GM21737 (cell line): ENCODE results near the gene KRT32.

Experiments
- ATAC-seq: cut with Tn5 transposase; IDR thresholded peaks from one replicate; pipeline ENCODE4 v1.9.1; 2021; ENCODE audit warnings: mild to moderate bottlenecking, moderate library complexity; ENCODE audit not compliant: unreplicated experiment

The KRT32 gene

DNA sequence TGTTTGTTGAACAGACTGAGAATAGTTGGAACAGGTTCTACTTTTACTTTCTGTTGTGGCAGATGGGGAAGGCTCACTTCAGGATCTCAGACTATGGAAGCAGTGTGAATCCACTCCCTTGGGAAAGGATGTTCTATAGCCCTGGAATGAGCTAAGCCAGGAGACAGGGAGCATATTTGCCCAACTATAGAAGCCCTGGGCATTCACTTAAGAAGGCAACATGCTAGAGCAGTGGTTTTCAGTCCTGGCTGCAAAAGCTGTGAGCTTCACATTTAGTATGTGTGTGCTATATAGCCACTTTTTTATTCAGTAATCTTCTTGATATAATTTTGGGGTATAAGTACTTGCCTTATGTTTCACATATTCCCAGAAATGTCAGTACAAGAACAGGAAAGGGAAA lies 1.2 kb upstream of the KRT32 start:
- ATAC-seq = no peak

DNA sequence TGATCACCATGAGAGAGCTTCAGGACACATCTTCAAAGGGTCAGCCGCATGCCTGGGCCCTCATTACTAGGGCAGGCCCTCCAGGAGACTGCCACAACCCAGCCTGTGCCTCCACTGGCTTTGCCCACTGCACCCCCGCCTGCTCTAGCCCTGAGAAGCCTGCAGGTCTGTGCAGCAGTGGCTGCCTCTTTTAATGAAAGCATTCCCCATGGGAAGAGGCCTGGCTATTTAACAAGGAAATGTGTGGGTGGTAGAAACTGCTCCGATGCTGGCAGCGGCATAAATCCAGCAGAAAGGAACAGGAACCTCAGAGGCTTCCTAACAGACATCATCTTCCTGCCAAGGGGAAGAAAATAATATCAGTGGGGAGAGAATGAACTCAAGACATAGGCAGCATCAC lies 375 bp upstream of the KRT32 start:
- no peak for ATAC-seq

DNA sequence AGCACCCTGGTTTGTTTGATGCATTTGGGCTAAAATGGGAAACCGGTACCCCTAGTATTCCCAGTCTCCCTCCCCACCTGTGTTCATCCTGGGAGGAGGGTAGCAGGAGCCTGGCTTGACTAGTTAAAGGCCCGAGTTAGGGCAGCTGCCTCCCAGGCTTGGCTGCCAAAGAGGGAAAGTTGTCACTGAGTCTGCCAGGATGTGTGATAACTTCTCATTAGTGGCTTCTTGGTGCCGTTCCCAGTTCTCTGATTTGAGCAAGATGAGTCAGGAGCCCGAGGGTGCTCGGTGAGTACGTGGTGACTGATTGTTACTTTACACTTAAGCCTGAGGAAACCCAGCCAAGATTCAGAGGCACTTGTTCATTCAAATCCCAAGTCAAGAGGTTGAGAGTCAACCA lies 2.5 kb downstream of the KRT32 start:
- ATAC-seq = no peak

DNA sequence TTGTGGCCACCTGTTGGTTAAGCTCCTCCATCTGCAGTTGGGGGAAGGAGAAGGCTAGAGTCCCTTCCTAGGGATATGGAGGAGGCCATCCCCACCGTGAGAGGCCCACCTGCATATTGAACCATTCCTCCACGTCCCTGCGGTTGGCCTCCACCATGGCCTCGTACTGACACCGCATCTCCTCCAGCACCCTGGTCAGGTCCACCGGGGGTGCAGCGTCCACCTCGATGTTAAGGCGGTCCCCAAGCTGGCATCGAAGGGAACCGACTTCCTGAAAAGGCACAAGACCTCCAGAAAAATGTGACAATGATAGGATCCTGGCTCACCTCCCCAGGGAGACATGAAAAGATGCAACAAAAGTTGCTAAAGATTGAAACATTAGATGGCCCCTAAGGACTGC lies 3.0 kb downstream of the KRT32 start:
- no peak for ATAC-seq

DNA sequence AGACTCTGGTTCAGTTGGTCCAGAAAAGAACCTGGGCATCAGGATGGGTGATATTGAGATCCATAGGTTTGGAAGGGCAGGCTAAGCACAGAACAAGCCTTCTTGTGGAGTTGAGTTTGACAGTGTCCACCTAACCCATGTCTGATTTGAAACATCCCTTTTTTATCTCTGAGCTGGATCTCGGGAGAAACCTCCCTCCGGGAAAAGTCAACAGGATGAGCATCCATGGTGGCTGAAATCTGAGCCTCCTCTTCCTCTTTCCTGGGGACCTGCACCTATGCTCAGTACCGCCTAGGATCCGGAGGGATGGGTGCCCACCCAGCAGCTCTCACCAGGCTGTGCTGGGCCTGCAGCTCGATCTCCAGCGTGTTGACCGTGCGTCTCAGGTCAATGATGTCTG lies 3.4 kb downstream of the KRT32 start:
- ATAC-seq = no peak

DNA sequence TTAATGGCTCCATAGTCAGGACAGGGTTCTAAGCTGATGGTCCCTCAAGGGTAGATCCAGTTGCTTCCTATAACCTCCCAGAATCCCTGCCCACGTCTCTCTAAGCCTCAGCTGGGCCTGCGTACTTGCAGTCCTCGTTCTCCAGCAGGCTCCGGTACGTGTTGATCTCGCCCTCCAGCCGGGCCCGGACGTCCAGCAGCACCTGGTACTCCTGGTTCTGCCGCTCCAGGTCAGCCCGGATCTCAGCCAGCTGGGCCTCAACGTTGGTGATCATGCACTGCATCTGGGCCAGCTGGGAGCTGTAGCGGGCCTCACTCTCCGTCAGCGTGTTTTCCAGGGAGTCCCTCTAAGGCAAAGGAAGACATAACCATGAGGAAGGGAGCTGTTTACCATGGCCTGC lies 4.5 kb downstream of the KRT32 start:
- ATAC-seq = no peak

DNA sequence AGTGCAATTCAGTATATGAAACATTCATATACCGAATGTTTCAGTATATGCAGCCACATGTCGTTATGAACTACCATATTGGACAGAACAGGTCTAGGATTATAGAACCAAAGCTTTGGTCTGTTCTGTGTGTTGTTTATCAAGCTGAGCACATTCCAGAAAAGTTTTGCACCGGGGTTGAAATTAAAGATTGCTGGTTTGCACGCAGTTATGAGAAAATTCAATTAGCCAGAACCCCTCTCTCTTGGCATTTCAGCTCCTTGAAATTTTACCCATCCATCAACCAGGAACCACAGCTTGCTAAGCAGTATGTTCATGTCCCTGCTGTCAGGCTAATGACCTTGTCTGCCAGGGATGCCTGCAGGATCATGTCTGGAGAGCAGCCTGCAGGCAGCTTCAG lies 9.5 kb downstream of the KRT32 start:
- ATAC-seq = no peak

DNA sequence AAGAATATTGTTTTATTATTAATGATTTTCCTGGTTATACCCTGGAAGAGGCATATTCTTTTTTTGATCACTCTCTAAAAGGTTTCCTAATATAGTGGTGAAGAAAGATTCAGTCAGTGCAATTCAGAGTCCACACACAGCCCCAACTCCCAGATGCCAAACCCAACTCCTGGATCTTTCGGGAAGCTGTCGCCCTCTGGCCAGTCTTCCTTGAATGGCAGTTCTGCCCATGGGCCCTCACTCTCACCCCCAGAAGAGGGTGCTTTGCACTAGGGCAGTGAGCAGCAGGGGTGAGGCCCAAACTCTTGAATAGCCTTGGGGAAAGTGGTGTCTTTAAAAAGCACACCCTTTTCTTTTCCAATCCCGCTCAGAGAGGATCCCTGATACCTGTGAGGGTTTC lies 11.0 kb downstream of the KRT32 start:
- ATAC-seq = no peak

DNA sequence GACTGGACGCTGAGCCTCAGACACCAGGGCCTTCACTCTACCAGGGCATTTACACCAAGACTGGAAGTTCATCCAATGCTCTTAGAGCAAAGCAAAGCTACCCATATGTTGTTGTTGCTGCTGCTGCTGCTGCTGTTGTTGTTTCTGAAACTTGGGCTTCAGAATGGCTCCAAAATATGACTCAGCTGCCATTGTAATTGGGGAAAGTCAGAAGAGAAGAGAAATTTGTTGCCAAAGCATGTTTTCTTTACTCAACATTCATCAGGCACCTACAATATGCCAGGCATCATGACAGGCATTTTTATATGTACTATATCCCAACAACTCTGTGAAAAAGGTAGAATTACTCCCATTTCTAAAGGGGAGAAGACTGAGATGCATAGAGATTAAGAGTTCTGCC lies 11.9 kb downstream of the KRT32 start:
- ATAC-seq = no peak

DNA sequence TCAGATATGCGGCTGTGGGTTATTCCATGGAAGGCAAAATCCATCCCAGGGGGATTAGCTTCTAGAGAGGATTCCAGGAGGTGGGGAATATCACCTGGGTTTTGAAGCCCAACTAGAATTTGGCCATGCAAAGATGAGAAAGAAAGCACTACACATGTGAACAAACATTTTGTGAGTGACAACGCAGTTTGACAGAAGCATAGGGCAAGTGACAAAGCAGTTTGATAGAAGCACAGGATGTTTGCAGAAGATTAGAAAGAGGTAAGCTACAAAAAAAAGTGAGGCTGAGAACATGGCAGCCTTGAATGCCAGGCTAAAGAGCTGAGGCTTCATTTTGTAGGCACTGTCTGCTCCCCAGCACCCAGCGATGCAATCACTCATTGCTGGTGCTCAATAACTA lies 14.1 kb downstream of the KRT32 start:
- ATAC-seq = no peak

DNA sequence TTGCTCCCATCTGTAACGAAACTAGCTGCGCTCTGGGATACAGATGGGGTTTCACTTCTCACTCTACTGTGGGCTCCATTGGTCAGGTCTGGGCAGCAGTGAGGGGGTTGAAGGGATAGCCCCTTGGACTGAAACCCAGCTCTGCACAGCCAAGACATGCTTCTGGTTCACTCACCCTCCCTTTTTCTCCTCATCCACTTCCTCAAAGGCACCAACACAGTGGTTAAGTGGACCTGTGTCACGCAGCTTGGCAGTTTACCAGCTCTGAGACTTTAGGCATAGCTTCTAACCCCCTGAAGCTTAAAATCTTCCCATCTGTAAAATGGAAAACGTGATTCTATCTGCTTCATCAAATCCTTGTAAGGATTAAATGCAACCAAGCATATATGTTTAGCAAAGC lies 14.9 kb downstream of the KRT32 start:
- ATAC-seq = no peak

DNA sequence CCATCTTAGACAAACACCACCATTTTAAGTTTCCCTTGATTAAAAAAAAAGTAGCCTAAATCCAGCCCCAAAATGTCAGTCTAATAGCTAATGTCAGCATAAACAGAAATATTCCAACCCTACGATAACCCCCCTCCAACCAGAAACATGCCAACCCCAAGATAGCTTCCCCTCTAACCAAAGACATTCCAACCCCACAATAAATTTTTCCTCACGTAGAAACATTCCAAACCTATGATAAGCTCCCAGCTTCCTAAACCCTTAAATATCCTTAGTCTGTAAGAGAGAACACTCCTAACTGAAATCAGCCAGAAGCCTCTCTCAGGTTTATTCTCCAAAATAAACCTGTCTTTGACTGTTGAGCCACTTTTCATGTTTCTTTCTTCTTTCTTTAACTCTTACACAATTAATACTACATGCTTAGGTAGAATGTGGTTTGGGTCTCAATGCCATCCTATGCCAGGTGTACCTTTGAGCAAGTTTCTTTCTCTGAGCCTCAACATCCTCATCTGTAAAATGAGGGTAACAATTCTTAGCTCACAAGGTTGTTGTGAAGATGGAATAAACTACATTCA lies 15.9 kb downstream of the KRT32 start:
- ATAC-seq = no peak

DNA sequence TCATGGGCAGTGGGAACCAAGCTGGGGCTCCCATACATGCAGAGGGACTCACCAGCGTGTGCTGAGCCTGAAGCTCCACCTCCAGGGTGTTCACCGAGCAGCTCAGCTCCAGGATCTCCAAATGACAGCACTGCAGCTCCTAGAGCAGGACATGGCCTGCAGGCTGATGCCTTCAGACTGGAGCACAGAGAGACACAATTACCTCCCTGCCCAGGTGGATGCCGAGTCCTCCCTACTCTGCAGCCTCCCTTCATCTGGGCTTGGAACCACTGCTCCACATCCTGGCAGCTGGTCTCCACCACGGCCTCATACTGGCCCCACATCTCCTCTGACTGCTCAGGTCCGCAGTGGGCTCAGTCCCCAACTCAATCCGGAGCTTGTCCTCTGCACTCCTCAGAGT lies 18.2 kb downstream of the KRT32 start:
- no peak for ATAC-seq

DNA sequence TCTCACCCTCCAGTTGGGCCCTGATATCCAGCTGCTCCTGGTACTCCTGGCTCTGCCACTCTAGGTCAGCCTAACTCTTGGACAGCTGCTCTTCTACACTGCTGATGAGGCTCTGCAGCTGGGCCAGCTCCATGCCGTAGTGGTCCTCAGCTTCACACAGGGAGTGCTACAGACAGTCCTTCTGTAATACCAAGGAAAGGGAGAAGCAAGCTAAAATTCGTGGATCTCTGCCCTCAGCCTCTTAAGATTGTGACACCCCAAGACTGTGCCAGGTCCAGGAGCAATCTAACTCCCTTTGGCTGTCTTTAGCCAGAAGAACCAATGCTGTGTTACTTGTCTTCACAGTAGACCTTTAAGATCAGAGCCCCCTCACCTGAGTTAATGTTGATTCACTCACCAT lies 18.7 kb downstream of the KRT32 start:
- ATAC-seq = no peak

DNA sequence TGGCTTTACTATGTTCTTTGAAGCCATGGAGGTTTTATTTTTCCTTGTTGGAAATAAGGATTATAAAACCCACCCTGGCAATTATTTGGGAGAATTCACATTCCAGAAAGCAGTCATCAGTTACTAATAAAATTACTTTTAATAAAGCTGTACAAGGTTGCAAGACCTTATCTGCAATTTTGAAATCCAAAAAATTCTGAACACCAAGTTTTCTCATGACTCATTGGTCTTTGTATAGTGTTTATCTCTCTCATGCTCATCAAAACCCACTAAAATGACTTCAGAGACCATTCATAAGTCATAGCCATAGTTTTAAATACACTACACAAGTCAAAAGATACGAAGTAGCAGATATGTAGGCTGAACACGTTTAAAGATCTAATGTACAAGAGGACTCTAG lies 20.4 kb downstream of the KRT32 start:
- no peak for ATAC-seq

DNA sequence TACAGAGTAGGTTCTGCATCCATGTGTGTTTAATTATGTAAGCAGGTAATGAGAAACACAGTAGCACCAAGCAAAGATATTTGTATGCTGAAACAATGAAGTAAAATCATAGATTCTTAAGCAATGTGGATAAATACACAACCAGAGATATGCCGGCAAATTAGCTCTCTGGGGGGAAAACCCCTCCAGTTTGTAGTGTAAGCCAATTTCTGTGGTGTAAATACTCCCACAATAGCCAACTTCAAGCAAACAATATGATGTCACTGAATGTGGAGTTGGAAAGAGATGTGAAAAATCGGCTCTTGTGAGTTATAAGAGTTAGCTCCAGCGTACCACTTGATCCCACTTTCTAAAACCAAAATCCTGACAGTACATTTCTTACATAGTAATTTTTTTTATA lies 22.5 kb downstream of the KRT32 start:
- no peak for ATAC-seq

DNA sequence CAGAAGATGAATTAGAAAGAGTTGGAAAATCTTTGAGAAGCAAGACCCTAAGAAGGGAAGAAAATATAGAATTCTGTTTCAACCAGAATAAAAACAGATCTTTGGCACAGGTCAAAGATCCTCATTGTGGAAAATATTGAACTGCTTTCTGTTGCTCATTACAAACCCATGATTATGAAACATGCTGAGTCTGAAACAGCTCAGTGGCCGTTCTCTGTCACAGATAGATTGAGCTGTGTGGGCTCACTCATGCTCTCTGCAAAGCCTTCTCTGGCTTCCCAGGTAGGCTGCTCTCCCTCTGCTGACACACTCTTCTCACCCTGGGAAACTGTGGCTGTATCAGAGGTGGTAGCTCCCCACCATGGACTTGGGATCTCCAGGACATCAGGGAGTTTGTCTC lies 23.0 kb downstream of the KRT32 start:
- no peak for ATAC-seq

DNA sequence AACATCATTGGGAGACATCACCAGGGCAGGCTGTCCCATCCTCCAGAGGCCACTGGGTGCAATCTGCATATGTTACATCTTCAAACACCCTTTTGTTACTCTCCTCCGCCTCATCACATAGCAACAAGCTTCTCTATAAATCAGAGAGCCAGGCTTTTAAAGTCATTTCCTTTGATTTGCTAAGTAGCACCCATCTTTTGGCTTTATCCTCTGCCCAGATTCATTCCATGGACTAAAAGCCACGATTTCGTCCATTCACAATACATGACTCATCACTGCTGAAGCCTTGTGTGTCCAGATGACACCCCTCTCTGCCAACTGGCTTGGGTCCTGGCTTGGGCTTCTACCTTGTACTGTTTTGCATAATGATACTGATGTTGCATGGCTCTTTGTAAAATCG lies 24.4 kb downstream of the KRT32 start:
- ATAC-seq = no peak

DNA sequence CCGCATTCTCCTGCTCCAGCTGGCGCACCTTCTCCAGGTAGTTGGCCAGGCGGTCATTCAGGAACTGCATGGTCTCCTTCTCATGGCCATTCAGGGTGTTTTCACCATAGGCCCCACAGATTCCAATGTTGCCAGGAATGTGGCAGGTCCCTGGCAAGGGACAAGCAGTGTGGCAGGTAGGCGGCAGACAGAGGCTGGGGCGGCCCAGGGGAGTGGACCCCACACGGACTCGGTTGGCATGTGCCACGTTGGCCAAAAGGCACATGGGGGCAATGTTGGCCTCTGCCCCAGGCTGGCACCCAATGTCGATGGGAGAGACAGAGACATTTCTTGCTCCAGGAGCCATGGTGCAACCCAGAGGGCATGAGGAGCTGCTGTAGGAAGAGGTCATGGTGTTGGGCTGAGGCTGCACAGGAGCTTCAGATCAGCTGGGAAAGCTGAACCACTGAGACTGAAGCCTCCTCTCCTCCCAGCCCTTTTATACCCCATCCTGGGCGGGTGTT lies 26.6 kb downstream of the KRT32 start, which contains the start of gene KRT38:
KRT38 (minus strand) TSS at position 453 of the 503 bp plus-strand sequence; CDS start at position 391, 62 bp downstream.
- ATAC-seq = no peak

DNA sequence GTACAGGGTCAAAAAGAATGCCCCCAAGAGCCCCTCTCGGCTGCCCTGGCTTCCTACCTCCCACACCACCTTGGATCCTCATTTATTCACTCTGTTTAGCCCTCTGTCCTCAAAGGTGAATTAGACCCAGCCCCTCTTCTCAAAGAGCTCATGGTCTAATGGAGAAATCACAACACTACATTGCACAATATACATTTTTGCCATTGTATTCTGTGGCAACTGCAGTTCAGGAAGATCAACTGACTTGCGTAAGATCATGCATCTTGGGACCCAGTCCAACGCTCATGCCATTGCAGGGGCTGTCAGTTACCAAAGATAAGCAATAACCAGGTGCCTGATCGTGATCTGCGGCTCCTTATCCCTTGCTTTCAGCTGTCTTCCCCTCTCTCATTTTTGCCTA lies 27.8 kb downstream of the KRT32 start:
- no peak for ATAC-seq

DNA sequence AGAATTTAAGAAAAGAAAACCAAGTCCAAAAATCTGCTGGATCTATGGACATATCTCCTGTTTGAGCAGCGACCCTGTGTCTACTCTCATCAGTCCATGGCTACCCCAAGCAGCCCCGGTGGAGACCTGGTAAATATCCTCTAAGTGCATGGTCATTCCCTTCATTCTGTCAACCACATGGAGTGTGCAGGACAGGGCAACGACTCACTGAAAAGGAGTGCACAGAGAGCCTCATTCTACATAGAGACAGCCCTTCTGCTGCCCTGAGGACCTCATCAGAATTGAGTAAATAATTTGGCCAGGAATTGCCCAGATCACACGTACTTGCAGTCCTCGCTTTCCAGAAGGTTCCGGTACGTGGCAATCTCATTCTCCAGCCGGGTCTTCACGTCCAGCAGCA lies 29.4 kb downstream of the KRT32 start:
- ATAC-seq = no peak

DNA sequence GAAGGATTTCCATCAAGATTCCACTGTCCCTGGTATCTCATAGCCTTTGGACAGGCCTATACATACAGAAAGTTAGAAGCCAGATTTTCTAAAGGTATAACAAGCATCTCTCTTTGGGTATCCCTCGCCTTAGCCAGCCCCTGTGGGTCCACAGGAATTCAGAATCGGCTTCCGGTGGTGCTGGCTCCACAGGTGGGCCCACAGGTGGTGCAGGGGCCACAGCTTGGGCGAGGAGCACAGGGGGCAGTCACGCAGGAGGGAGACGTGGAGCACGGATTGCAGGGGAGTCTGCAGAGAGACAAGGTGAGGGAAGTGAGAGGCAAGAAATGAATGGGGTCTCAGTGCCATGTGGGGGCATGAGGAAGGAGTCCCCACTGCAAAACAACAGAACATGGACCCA lies 29.9 kb downstream of the KRT32 start:
- no peak for ATAC-seq

DNA sequence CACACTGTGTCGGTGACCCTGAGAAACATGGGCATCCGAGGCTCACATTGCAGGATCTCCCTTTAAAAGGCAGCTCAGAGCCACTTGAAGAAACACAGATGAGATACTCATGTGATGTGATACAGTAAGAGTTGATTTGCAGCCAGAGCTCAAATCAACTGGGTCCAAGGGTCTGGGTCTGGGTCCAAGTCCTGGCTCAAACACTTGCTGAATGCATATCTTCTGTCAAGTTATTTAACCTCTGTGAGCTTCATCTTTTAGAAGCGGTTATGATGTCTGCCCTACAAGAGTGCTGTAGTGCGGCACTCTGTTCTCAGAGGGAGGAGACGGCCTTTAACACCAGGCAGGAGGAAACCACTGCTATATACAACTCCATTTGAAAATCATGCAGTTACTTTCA lies 32.8 kb downstream of the KRT32 start:
- ATAC-seq = no peak
